IMR-90 (cell line): ENCODE results near the gene AFDN. TPM values are rescaled to one million over a fixed set of nuclear protein-coding genes. Genes with fewer than 3 reads are reported as not detected.

Experiments
- ATAC-seq: fragments of 200-7000 bp; cut with Tn5 transposase; 2 replicates; pipeline ENCODE4 v1.9.1; 2020; ENCODE audit warnings: low read depth, mild to moderate bottlenecking, moderate library complexity
- BruUV-seq: library from RNA; stranded (reverse); fragments of 400-500 nt; replicated peaks from 2 replicates; lab custom pipeline; 2021; lab: Mats Ljungman, UMichigan
- CTCF ChIA-PET: fragments of 300-600 bp; formaldehyde crosslinking; extraction: SDS; loops from one replicate; lab custom pipeline; 2021; ENCODE audit warnings: antibody characterized with exemption; lab: Yijun Ruan, JAX
- POLR2A ChIA-PET: fragments of 300-600 bp; sonication (Branson Sonifier 250); formaldehyde crosslinking; loops from one replicate; lab custom pipeline; 2022; ENCODE audit warnings: antibody characterized with exemption; ENCODE audit not compliant: unreplicated experiment; lab: Charles Lee
- DNase-seq: peaks from one replicate; pipeline ENCODE4 v3.0.0; 2013
- H2AFZ ChIP-seq: replicated peaks from 2 replicates; pipeline ENCODE3; 2013; ENCODE audit warnings: low read length, mild to moderate bottlenecking; ENCODE audit not compliant: poor library complexity
- H2AK5ac ChIP-seq: 2 replicates; pipeline ENCODE4 v1.6.1; 2013; ENCODE audit warnings: low read depth, low read length, inconsistent platforms
- H2AK9ac ChIP-seq: replicated peaks from 2 replicates; pipeline ENCODE3; 2013; ENCODE audit warnings: mild to moderate bottlenecking, low read depth, low read length, moderate library complexity; ENCODE audit not compliant: poor library complexity
- H2BK120ac ChIP-seq: 2 replicates; pipeline ENCODE4 v1.6.1; 2013; ENCODE audit warnings: low read depth, low read length, inconsistent platforms
- H2BK15ac ChIP-seq: 3 replicates; pipeline ENCODE4 v1.6.1; 2013; ENCODE audit warnings: low read depth, low read length, inconsistent platforms
- H2BK20ac ChIP-seq: 2 replicates; pipeline ENCODE4 v1.6.1; 2013; ENCODE audit warnings: low read depth, mild to moderate bottlenecking, inconsistent platforms, low read length, moderate library complexity
- H2BK5ac ChIP-seq: 2 replicates; pipeline ENCODE4 v1.6.1; 2013; ENCODE audit warnings: mild to moderate bottlenecking, low read depth, low read length, inconsistent platforms; ENCODE audit not compliant: poor library complexity, severe bottlenecking
- H3K14ac ChIP-seq: replicated peaks from 2 replicates; pipeline ENCODE4 v1.6.1; 2013; ENCODE audit warnings: low read depth, low read length, inconsistent platforms
- H3K18ac ChIP-seq: 2 replicates; pipeline ENCODE4 v1.6.1; 2013; ENCODE audit warnings: low read depth, low read length, control low read depth
- H3K23ac ChIP-seq: 2 replicates; pipeline ENCODE4 v1.6.1; 2013; ENCODE audit warnings: low read depth, low read length, inconsistent platforms
- H3K27ac ChIP-seq: 2 replicates; pipeline ENCODE4 v1.5.1; 2013; ENCODE audit warnings: mild to moderate bottlenecking, control low read depth, low read length; ENCODE audit not compliant: insufficient read depth
- H3K27me3 ChIP-seq: 2 replicates; pipeline ENCODE4 v1.6.1; 2013; ENCODE audit warnings: low read length; ENCODE audit not compliant: control insufficient read depth, insufficient read depth
- H3K36me3 ChIP-seq: 2 replicates; pipeline ENCODE4 v1.6.1; 2013; ENCODE audit warnings: low read length, mixed read lengths; ENCODE audit not compliant: control insufficient read depth, insufficient read depth
- H3K4ac ChIP-seq: 2 replicates; pipeline ENCODE4 v1.6.1; 2013; ENCODE audit warnings: low read depth, low read length, inconsistent platforms
- H3K4me1 ChIP-seq: 2 replicates; pipeline ENCODE4 v1.6.1; 2013; ENCODE audit warnings: low read length, mixed read lengths; ENCODE audit not compliant: control insufficient read depth, insufficient read depth
- H3K4me2 ChIP-seq: 2 replicates; pipeline ENCODE4 v1.6.1; 2013; ENCODE audit warnings: low read depth, mild to moderate bottlenecking, control low read depth, low read length, moderate library complexity
- H3K4me3 ChIP-seq: 2 replicates; pipeline ENCODE4 v1.5.1; 2013; ENCODE audit warnings: low read depth, mild to moderate bottlenecking, control low read depth, low read length, moderate library complexity; ENCODE audit not compliant: insufficient read depth
- H3K56ac ChIP-seq: 2 replicates; pipeline ENCODE4 v1.6.1; 2013; ENCODE audit warnings: low read length, inconsistent platforms; ENCODE audit not compliant: insufficient read depth; ENCODE audit errors: extremely low read depth
- H3K79me1 ChIP-seq, 2 experiments: 2 replicates each; pipeline ENCODE4 v1.6.1; 2013; ENCODE audit warnings: low read length in 2 of 2, inconsistent platforms in 1 of 2, low read depth in 1 of 2
- H3K9ac ChIP-seq: 2 replicates; pipeline ENCODE4 v1.6.1; 2013; ENCODE audit warnings: low read depth, low read length, control low read depth
- H3K9me1 ChIP-seq: 2 replicates; pipeline ENCODE4 v1.6.1; 2013; ENCODE audit warnings: low read length, inconsistent platforms; ENCODE audit not compliant: insufficient read depth
- H3K9me3 ChIP-seq: 2 replicates; pipeline ENCODE4 v1.6.1; 2013; ENCODE audit warnings: low read length; ENCODE audit not compliant: control insufficient read depth, insufficient read depth
- H4K20me1 ChIP-seq: 2 replicates; pipeline ENCODE4 v1.6.1; 2013; ENCODE audit warnings: low read length, inconsistent platforms; ENCODE audit not compliant: insufficient read depth
- H4K5ac ChIP-seq: 2 replicates; pipeline ENCODE4 v1.6.1; 2013; ENCODE audit warnings: mild to moderate bottlenecking, low read depth, low read length, control low read depth
- H4K8ac ChIP-seq, 2 experiments: 2 replicates each; pipeline ENCODE4 v1.6.1; 2013; ENCODE audit warnings: low read depth in 2 of 2, low read length in 2 of 2, control low read depth in 1 of 2, inconsistent platforms in 1 of 2
- H4K91ac ChIP-seq: 2 replicates; pipeline ENCODE4 v1.6.1; 2013; ENCODE audit warnings: low read depth, low read length, inconsistent platforms; ENCODE audit not compliant: insufficient read depth
- BHLHE40 ChIP-seq: fragments of 150-350 bp; IDR thresholded peaks from 2 replicates; pipeline ENCODE4 v1.6.1; 2016; ENCODE audit warnings: mild to moderate bottlenecking, low read depth, low read length
- CEBPB ChIP-seq: IDR thresholded peaks from 2 replicates; pipeline ENCODE4 v1.6.1; 2012; ENCODE audit warnings: low read depth, low read length, improper control_type of control experiment
- CHD1 ChIP-seq: IDR thresholded peaks from 2 replicates; pipeline ENCODE4 v1.6.1; 2012; ENCODE audit warnings: low read depth, low read length, improper control_type of control experiment
- CTCF ChIP-seq: conservative IDR thresholded peaks from 2 replicates; pipeline ENCODE4 v1.5.1; 2012; ENCODE audit warnings: mild to moderate bottlenecking, low read depth, low read length, improper control_type of control experiment
- ELK1 ChIP-seq: fragments of 150-350 bp; IDR thresholded peaks from 2 replicates; pipeline ENCODE4 v1.6.1; 2016; ENCODE audit warnings: low read depth, mild to moderate bottlenecking, low read length, moderate library complexity, borderline replicate concordance
- FOS ChIP-seq: fragments of 150-350 bp; IDR thresholded peaks from 2 replicates; pipeline ENCODE4 v1.6.1; 2016; ENCODE audit warnings: low read depth, low read length
- MAFK ChIP-seq: IDR thresholded peaks from 2 replicates; pipeline ENCODE4 v1.6.1; 2012; ENCODE audit warnings: low read depth, low read length, improper control_type of control experiment
- MAZ ChIP-seq: IDR thresholded peaks from 2 replicates; pipeline ENCODE4 v1.6.1; 2012; ENCODE audit warnings: low read depth, mild to moderate bottlenecking, low read length, improper control_type of control experiment, moderate library complexity, borderline replicate concordance
- MXI1 ChIP-seq: IDR thresholded peaks from 2 replicates; pipeline ENCODE4 v1.6.1; 2012; ENCODE audit warnings: low read depth, mild to moderate bottlenecking, low read length, moderate library complexity, borderline replicate concordance
- NFE2L2 ChIP-seq: fragments of 150-350 bp; IDR thresholded peaks from 2 replicates; pipeline ENCODE4 v1.6.1; 2016; ENCODE audit warnings: low read depth, mild to moderate bottlenecking, low read length
- POLR2A ChIP-seq: IDR thresholded peaks from 2 replicates; pipeline ENCODE4 v1.6.1; 2012; ENCODE audit warnings: mild to moderate bottlenecking, low read depth, low read length
- RAD21 ChIP-seq: IDR thresholded peaks from 2 replicates; pipeline ENCODE4 v1.6.1; 2012; ENCODE audit warnings: low read length, improper control_type of control experiment
- RCOR1 ChIP-seq: IDR thresholded peaks from 2 replicates; pipeline ENCODE4 v1.6.1; 2012; ENCODE audit warnings: mild to moderate bottlenecking, low read length, improper control_type of control experiment; ENCODE audit not compliant: insufficient replicate concordance
- RFX5 ChIP-seq: IDR thresholded peaks from 2 replicates; pipeline ENCODE4 v1.8.0; 2012; ENCODE audit warnings: low read depth, mild to moderate bottlenecking, low read length, moderate library complexity
- SMC3 ChIP-seq: fragments of 150-350 bp; IDR thresholded peaks from 2 replicates; pipeline ENCODE4 v1.6.1; 2016; ENCODE audit warnings: low read depth, mild to moderate bottlenecking, antibody characterized with exemption, low read length, moderate library complexity
- USF2 ChIP-seq: fragments of 150-350 bp; IDR thresholded peaks from 2 replicates; pipeline ENCODE4 v1.6.1; 2017; ENCODE audit warnings: mild to moderate bottlenecking, antibody characterized with exemption, low read length, low read depth
- WGBS, 2 experiments: methylation state at CpG; one replicate each; pipeline versions ENCODE4 v1.1.5 to v1.1.7; 2013; ENCODE audit warnings: missing lambda C conversion rate in 2 of 2; ENCODE audit not compliant: insufficient read length in 1 of 2; ENCODE audit errors: extremely low coverage in 2 of 2; 5-methylcytosine and 5-hydroxymethylcytosine counted together
- dilution Hi-C: fragments of 300-500 bp; cut with HindIII; formaldehyde crosslinking; loops from one replicate; pipeline ENCODE4 v1.14.3; 2018; ENCODE audit warnings: low sequenced_read_pairs; ENCODE audit not compliant: unreplicated experiment
- in situ Hi-C: fragments of 300-500 bp; cut with MboI; formaldehyde crosslinking; loops from 3 replicates; pipeline ENCODE4 v1.14.3; 2019; ENCODE audit warnings: low sequenced_read_pairs, inconsistent platforms, mixed read lengths
- intact Hi-C: fragments of 100-400 bp; cut with micrococcal nuclease; formaldehyde crosslinking; loops from 2 replicates; pipeline ENCODE4 v1.10.0; 2022
- polyA plus RNA-seq, 3 experiments: library from polyadenylated mRNA; depleted of rRNA; stranded (reverse); fragments of >200 nt; gene quantifications; 2 replicates each; pipeline ENCODE4 v1.2.3, GENCODE V29; 2012; ENCODE audit warnings: low replicate concordance in 1 of 3
- total RNA-seq: library from RNA; depleted of rRNA; stranded (reverse); fragments of >200 nt; gene quantifications from 2 replicates; pipeline ENCODE4 v1.2.3, GENCODE V29; 2012

AFDN gene
- total and polyA plus RNA-seq, 2 of the 4 experiments (the other 2 are of a cell fraction), result 11.6 to 20.8 TPM

- H3K4me3 ChIP-seq, result no peak overlapping the region
- no peak overlapping the region for H2BK15ac ChIP-seq
- H4K20me1 ChIP-seq, result no peaks in the 10 kb centered on the region
- H3K4me2 ChIP-seq, result no peak overlapping the region
- ChIA-PET POLR2A (no interaction called here), CTCF (no interaction called here)
- in situ Hi-C loops, result no loop called here
- H3K9ac ChIP-seq, result no peak overlapping the region
- no CpG with 5 or more reads among the region's 2 CpGs for WGBS, 2 experiments
- no peak overlapping the region for H4K91ac ChIP-seq
- H3K27me3 ChIP-seq, result no peaks in the 10 kb centered on the region
- no peaks in the 10 kb centered on the region for H3K9me1 ChIP-seq
- H2BK5ac ChIP-seq, result no peak overlapping the region
- intact Hi-C loops, result no loop called here
- no peak for ATAC-seq
- no peak for TF ChIP-seq ELK1
- no peak for TF ChIP-seq FOS
- no peak for TF ChIP-seq RAD21
- TF ChIP-seq USF2, result no peak
- no peak for TF ChIP-seq RCOR1
- TF ChIP-seq MAFK, result no peak
- no peak for TF ChIP-seq MXI1
- no peak for TF ChIP-seq CTCF
- no peak for TF ChIP-seq POLR2A
- no peak for TF ChIP-seq NFE2L2
- TF ChIP-seq CEBPB, result no peak
- TF ChIP-seq RFX5, result no peak
- no peak for TF ChIP-seq MAZ
- TF ChIP-seq BHLHE40, result no peak
- TF ChIP-seq SMC3, result no peak
- no peak for TF ChIP-seq CHD1
- no peak overlapping the region for H3K18ac ChIP-seq
- no peaks in the 10 kb centered on the region for H3K79me1 ChIP-seq
- H2AFZ ChIP-seq, result no peak overlapping the region
- dilution Hi-C loops, result no loop called here
- H4K8ac ChIP-seq, result no peak overlapping the region
- no peak overlapping the region for H2AK9ac ChIP-seq
- H4K5ac ChIP-seq, result no peak overlapping the region
- no peak overlapping the region for H2AK5ac ChIP-seq
- no peak overlapping the region for H3K23ac ChIP-seq
- no peaks in the 10 kb centered on the region for H3K9me3 ChIP-seq
- H2BK120ac ChIP-seq, result no peak overlapping the region
- no peaks in the 10 kb centered on the region for H3K4me1 ChIP-seq
- no peak overlapping the region for H3K14ac ChIP-seq
- no peak overlapping the region for H3K27ac ChIP-seq
- H3K36me3 ChIP-seq, result no peaks in the 10 kb centered on the region
- no peak overlapping the region for H2BK20ac ChIP-seq
- no peak for DNase-seq
- no TSS peak for BruUV-seq
- no peak overlapping the region for H3K56ac ChIP-seq
- no peak overlapping the region for H3K4ac ChIP-seq
Observed at GRCh38 chr6:167937301-167937700, 110.6 kb downstream of the AFDN start.
